Esophagus squamous epithelium (tissue), 5 donors: ENCODE measurements around the gene ARFGAP1. TPM values are rescaled to one million over a fixed set of nuclear protein-coding genes. Genes with fewer than 3 reads are reported as not detected.

Experiments used
- DNase-seq: peaks from one replicate; lab custom pipeline; 2025; lab: John Stamatoyannopoulos, UW
- H3K27ac ChIP-seq, 4 donors: fragments of 200-600 bp; sonication (generic); one replicate each; pipeline ENCODE4 v1.5.1; 2016 to 2019; ENCODE audit warnings: mild to moderate bottlenecking in 1 of 4
- H3K27me3 ChIP-seq, 4 donors: fragments of 200-600 bp; sonication (generic); 1 replicate in 3 of 4; 2 replicates in 1 of 4; pipeline versions ENCODE4 v1.5.1 to v1.6.0; 2017 to 2021; ENCODE audit warnings: antibody characterized with exemption in 1 of 4
- H3K36me3 ChIP-seq, 3 donors: fragments of 200-600 bp; sonication (generic); one replicate each; pipeline ENCODE4 v1.5.1; 2016 to 2019
- H3K4me1 ChIP-seq, 3 donors: fragments of 200-600 bp; sonication (generic); one replicate each; pipeline ENCODE4 v1.5.1; 2017 to 2019
- H3K4me3 ChIP-seq, 4 donors: fragments of 200-600 bp; sonication (generic); 1 replicate in 3 of 4; 2 replicates in 1 of 4; pipeline ENCODE4 v1.5.1; 2016 to 2019; ENCODE audit warnings: mild to moderate bottlenecking in 2 of 4, moderate library complexity in 1 of 4
- H3K9me3 ChIP-seq, 3 donors: fragments of 200-600 bp; sonication (generic); one replicate each; pipeline ENCODE4 v1.5.1; 2016 to 2019
- POLR2A ChIP-seq, 4 donors: fragments of 450-650 bp; IDR thresholded peaks; one replicate each; pipeline ENCODE4 v1.6.1; 2017; ENCODE audit warnings: antibody characterized with exemption in 4 of 4, mild to moderate bottlenecking in 4 of 4, moderate library complexity in 3 of 4
- WGBS, 2 donors: methylation state at CpG; one replicate each; pipeline ENCODE4 v1.1.5; 2018; 5-methylcytosine and 5-hydroxymethylcytosine counted together
- intact Hi-C: fragments of 100-400 bp; cut with DNase I; formaldehyde crosslinking; loops from one replicate; pipeline ENCODE4 v1.15.0; 2022
- total RNA-seq, 4 donors: library from RNA; depleted of rRNA; stranded (reverse); fragments of >200 nt; gene quantifications; one replicate each; pipeline ENCODE4 v1.1.0, GENCODE V29; 2016
- TF ChIP-seq, protein P1 (sequence below), 6 experiments: fragments of 450-650 bp in 4 of 6; fragments of 200-600 bp in 2 of 6; sonication (generic) in 2 of 6; IDR thresholded peaks; one replicate each; pipeline ENCODE4 v1.5.1; 2016 to 2019; ENCODE audit warnings: antibody characterized with exemption in 6 of 6, mild to moderate bottlenecking in 4 of 6, moderate library complexity in 4 of 6
- donor health status: DM: yes; HTN: yes; CAD: no.

ARFGAP1 gene
- total RNA-seq, 4 donors from 2014 or later, result 18.4 to 37.4 (median 30.7) TPM

DNA sequence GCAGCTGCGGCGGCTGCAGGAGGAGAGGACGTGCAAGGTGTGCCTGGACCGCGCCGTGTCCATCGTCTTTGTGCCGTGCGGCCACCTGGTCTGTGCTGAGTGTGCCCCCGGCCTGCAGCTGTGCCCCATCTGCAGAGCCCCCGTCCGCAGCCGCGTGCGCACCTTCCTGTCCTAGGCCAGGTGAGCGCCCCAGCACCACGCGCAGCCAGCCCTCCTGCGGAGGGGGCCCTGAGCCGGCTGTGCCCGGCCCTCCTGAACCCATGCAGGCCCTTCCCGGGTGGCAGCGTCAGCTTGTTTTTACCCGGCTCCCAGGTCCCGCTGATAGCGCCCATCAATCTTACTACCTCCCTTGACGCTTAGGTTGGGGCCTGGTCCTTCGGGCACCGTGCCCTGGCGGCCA, 33.2 kb upstream of the ARFGAP1 start:
- intact Hi-C loops, result no loop called here
- 80 to 92% methylated on average over 1 to 9 of the region's 30 CpGs for WGBS, 2 donors
- DNase-seq, result no peak
- no peaks in the 10 kb centered on the region for H3K36me3 ChIP-seq
- H3K4me3 ChIP-seq, result no peak overlapping the region
- no peaks in the 10 kb centered on the region for H3K9me3 ChIP-seq
- peaks cover 0 to 64% (median 0%) of the 10 kb centered on the region in 4 donors for H3K27me3 ChIP-seq
- H3K27ac ChIP-seq, result no peak overlapping the region
- no peak for TF ChIP-seq POLR2A (IDR thresholded peaks at IDR 0.05)
- TF ChIP-seq, protein P1, sequence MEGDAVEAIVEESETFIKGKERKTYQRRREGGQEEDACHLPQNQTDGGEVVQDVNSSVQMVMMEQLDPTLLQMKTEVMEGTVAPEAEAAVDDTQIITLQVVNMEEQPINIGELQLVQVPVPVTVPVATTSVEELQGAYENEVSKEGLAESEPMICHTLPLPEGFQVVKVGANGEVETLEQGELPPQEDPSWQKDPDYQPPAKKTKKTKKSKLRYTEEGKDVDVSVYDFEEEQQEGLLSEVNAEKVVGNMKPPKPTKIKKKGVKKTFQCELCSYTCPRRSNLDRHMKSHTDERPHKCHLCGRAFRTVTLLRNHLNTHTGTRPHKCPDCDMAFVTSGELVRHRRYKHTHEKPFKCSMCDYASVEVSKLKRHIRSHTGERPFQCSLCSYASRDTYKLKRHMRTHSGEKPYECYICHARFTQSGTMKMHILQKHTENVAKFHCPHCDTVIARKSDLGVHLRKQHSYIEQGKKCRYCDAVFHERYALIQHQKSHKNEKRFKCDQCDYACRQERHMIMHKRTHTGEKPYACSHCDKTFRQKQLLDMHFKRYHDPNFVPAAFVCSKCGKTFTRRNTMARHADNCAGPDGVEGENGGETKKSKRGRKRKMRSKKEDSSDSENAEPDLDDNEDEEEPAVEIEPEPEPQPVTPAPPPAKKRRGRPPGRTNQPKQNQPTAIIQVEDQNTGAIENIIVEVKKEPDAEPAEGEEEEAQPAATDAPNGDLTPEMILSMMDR (IDR thresholded peaks at IDR 0.05), result no peak
- no peaks in the 10 kb centered on the region for H3K4me1 ChIP-seq

DNA sequence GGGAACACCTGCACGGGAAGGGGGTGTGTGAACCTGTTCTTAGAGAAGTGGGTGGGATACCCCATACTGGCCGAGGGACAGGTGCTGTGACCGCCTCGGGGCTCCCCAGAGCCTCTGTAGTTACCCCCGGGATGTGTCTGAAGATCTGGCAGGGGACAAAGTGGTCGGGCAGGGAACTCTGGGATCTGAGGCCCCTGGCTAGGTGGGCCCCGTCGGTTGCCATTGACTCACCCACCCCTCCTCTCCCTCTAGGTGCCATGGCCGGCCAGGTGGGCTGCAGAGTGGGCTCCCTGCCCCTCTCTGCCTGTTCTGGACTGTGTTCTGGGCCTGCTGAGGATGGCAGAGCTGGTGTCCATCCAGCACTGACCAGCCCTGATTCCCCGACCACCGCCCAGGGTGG, 32.6 kb upstream of the ARFGAP1 start:
- 73 to 100% methylated on average over 1 to 4 of the region's 11 CpGs for WGBS, 2 donors
- intact Hi-C loops, result no loop called here
- Histone ChIP-seq H3K27ac (no peak overlapping the region), H3K36me3 (no peaks in the 10 kb centered on the region), H3K9me3 (no peaks in the 10 kb centered on the region), H3K4me1 (no peaks in the 10 kb centered on the region), H3K27me3 (peaks cover 0 to 63% (median 0%) of the 10 kb centered on the region in 4 donors), H3K4me3 (no peak overlapping the region)
- no peak for TF ChIP-seq POLR2A (IDR thresholded peaks at IDR 0.05)
- TF ChIP-seq, protein P1 (IDR thresholded peaks at IDR 0.05), result no peak
- DNase-seq, result no peak

DNA sequence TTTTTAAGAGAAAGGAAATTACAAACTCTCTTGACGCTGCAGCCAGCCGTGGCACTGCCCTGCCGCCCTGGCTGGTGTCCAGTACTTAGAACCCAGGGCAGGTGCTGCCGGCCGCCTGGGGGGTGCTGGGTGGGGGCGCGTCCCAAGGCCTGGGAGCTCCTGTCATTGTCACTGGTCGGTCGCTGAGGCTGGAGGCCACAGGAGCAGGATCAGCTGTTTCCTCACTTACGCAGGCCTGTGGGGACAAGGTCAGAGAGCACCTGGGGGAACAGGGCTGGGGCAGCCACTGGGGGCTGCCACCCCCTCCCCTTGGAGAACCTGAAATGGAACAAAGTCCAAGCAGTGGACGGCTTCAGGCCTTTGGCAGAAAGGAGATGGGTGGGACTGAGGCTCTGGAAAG, 31.3 kb upstream of the ARFGAP1 start:
- Histone ChIP-seq H3K27me3 (peaks cover 0 to 63% (median 0%) of the 10 kb centered on the region in 4 donors), H3K36me3 (no peaks in the 10 kb centered on the region), H3K4me3 (no peak overlapping the region), H3K4me1 (no peaks in the 10 kb centered on the region), H3K27ac (no peak overlapping the region), H3K9me3 (no peaks in the 10 kb centered on the region)
- intact Hi-C loops, result no loop called here
- DNase-seq, result no peak
- 13% methylated on average over 9 of the region's 11 CpGs; no CpG with 5 or more reads in 1 of the 2 donors for WGBS, 2 donors
- TF ChIP-seq, protein P1 (IDR thresholded peaks at IDR 0.05), result no peak

DNA sequence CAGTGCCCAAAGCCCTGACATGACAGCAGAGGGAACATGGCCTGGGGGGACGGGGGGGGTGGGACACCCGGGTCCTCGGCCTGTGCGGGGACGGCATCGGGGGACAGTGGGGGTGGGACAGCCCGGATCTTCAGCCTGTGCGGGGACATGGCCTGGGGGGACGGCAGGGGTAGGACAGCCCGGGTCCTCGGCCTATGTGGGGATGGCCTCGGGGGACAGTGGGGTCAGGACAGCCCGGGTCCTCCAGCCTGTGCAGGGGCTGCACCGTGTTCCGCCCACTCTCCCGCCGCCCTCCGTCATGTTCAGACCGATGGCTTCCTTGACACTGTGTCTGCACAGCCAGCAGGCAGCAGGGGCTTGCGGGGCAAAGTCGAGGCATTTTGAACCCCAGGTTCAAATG, 29.9 kb upstream of the ARFGAP1 start:
- intact Hi-C loops, result no loop called here

DNA sequence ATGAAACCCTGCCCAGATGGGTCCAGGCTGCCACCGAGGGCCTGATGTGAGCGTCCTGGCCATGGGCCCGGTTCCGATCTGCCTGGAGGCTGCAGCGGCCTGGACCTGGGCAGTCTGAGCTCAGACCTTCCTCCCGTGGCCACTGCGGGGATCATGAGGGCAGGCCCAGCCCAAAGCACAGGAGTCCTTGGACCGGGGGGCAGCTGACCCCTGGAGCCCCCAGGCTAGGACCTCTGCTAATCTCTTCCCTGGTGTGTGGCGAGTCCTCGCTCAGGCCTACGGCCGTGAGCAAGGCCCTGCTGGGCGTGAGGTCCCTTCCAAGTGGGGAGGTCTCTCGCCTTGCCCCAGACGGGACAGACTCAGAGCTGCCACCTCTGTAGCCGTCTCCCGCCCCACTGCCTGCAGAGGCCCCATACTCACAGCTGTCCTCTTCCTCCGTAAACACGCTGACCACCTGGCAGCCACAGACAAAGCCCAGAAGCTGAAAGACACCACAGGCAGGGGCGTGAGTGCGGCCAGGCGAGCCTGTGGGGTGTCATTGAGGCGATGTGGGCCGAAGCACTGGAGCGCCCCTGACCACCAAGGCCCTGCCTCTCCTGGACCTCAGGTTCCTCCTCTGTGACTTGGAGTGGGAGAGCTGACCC, 28.9 kb upstream of the ARFGAP1 start:
- 80% methylated on average over 1 of the region's 25 CpGs; no CpG with 5 or more reads in 1 of the 2 donors for WGBS, 2 donors
- Histone ChIP-seq H3K9me3 (no peaks in the 10 kb centered on the region), H3K27me3 (peaks cover 0 to 63% (median 0%) of the 10 kb centered on the region in 4 donors), H3K27ac (no peak overlapping the region), H3K4me3 (no peak overlapping the region), H3K4me1 (peaks cover 0 to 6% (median 0%) of the 10 kb centered on the region in 3 donors), H3K36me3 (no peaks in the 10 kb centered on the region)
- DNase-seq, result no peak
- TF ChIP-seq, protein P1 (IDR thresholded peaks at IDR 0.05), result no peak
- no peak for TF ChIP-seq POLR2A (IDR thresholded peaks at IDR 0.05)
- intact Hi-C loops, result no loop called here

More for the DNA sequence above, 29.9 kb upstream of the ARFGAP1 start:
- Histone ChIP-seq H3K36me3 (no peaks in the 10 kb centered on the region), H3K4me3 (no peak overlapping the region), H3K9me3 (no peaks in the 10 kb centered on the region), H3K4me1 (peaks cover 0 to 6% (median 0%) of the 10 kb centered on the region in 3 donors), H3K27me3 (peaks cover 0 to 63% (median 0%) of the 10 kb centered on the region in 4 donors), H3K27ac (no peak overlapping the region)
- DNase-seq, result no peak
- no peak for TF ChIP-seq POLR2A (IDR thresholded peaks at IDR 0.05)
- TF ChIP-seq, protein P1 (IDR thresholded peaks at IDR 0.05), result no peak
- WGBS, 2 donors, result 83 to 86% methylated on average over 9 to 17 of the region's 21 CpGs
